ENCODE results near the gene CLIP1.

DNA sequence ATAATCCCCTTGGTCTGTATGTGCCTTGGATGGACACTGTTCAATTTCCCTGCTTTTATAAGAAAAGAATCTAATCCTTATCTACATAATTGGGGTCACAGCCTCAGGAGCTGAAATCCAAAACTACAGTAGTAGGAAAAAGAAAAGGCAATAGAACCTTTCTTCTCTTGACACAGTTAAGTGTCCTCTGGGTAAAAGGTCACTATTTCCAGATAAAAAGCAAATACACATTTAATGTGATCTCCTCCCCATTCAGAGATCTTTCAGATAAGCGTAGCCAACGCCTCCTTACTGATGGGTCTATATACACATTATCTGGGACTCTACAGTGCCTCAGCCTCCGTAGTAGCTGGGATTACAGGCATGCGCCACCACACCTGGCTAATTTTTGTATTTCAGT lies 73.4 kb downstream of the CLIP1 start:
- TF ChIP-seq POLR2A (IDR thresholded peaks at IDR 0.05; ENCODE audit: low read depth, low read length) (no peak), SMC3 (IDR thresholded peaks at IDR 0.05; ENCODE audit: low read depth, low read length) (no peak), RAD21 (IDR thresholded peaks at IDR 0.05; ENCODE audit: low read length) (no peak), RFX5 (IDR thresholded peaks at IDR 0.05; ENCODE audit: low read depth, low read length) (no peak), MAZ (IDR thresholded peaks at IDR 0.05; ENCODE audit: borderline replicate concordance, low read depth, low read length) (no peak), CEBPB (IDR thresholded peaks at IDR 0.05; ENCODE audit: low read depth, low read length) (no peak), BHLHE40 (IDR thresholded peaks at IDR 0.05; ENCODE audit: low read depth, low read length) (no peak), MAFK (IDR thresholded peaks at IDR 0.05; ENCODE audit: low read depth, low read length) (no peak), FOS (IDR thresholded peaks at IDR 0.05; ENCODE audit: low read depth, low read length) (no peak), RCOR1 (IDR thresholded peaks at IDR 0.05; ENCODE audit: insufficient replicate concordance, low read length) (no peak)
- TF ChIP-seq, protein P1, sequence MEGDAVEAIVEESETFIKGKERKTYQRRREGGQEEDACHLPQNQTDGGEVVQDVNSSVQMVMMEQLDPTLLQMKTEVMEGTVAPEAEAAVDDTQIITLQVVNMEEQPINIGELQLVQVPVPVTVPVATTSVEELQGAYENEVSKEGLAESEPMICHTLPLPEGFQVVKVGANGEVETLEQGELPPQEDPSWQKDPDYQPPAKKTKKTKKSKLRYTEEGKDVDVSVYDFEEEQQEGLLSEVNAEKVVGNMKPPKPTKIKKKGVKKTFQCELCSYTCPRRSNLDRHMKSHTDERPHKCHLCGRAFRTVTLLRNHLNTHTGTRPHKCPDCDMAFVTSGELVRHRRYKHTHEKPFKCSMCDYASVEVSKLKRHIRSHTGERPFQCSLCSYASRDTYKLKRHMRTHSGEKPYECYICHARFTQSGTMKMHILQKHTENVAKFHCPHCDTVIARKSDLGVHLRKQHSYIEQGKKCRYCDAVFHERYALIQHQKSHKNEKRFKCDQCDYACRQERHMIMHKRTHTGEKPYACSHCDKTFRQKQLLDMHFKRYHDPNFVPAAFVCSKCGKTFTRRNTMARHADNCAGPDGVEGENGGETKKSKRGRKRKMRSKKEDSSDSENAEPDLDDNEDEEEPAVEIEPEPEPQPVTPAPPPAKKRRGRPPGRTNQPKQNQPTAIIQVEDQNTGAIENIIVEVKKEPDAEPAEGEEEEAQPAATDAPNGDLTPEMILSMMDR (conservative IDR thresholded peaks at IDR 0.05; ENCODE audit: low read depth, low read length): no peak
- TF ChIP-seq, protein P2, sequence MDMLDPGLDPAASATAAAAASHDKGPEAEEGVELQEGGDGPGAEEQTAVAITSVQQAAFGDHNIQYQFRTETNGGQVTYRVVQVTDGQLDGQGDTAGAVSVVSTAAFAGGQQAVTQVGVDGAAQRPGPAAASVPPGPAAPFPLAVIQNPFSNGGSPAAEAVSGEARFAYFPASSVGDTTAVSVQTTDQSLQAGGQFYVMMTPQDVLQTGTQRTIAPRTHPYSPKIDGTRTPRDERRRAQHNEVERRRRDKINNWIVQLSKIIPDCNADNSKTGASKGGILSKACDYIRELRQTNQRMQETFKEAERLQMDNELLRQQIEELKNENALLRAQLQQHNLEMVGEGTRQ (IDR thresholded peaks at IDR 0.05; ENCODE audit: low read depth, low read length): no peak

Measured in IMR-90 (cell line).